ENCODE measurements around the gene RPS6KA1. TPM values are rescaled to one million over a fixed set of nuclear protein-coding genes. Genes with fewer than 3 reads are reported as not detected.

The RPS6KA1 gene
- total and polyA plus RNA-seq, 2 of the 13 experiments (the other 11 are each of a cell fraction or from before 2014, with no cell fraction given), result 19.6 to 24.2 TPM

GRCh38 chr1:26530895-26531598, 1.5 kb downstream of the RPS6KA1 start (continued):
- TF ChIP-seq FOXP4 (CRISPR knock-in tag; IDR thresholded peaks at IDR 0.05) (no peak), THAP9 (CRISPR knock-in tag; IDR thresholded peaks at IDR 0.05; ENCODE audit: borderline replicate concordance) (peak; percentile 30; the same call in 1 of the 2 replicates), CBX2 (IDR thresholded peaks at IDR 0.05; ENCODE audit: low read depth, low read length) (no peak), CBX2 (CRISPR knock-in tag; IDR thresholded peaks at IDR 0.05; ENCODE audit: low read depth) (no peak), GATA4 (IDR thresholded peaks at IDR 0.05; ENCODE audit: borderline replicate concordance, low read depth) (no peak), KDM5A (IDR thresholded peaks at IDR 0.05; ENCODE audit: borderline replicate concordance, low read length) (no peak), GRHL1 (CRISPR knock-in tag; conservative IDR thresholded peaks at IDR 0.05) (no peak), ZNF441 (CRISPR knock-in tag; IDR thresholded peaks at IDR 0.05; ENCODE audit: borderline replicate concordance) (no peak), ZSCAN22 (CRISPR knock-in tag; IDR thresholded peaks at IDR 0.05) (no peak), NCOA2 (CRISPR knock-in tag; IDR thresholded peaks at IDR 0.05) (no peak), FOXP1 (IDR thresholded peaks at IDR 0.05) (no peak), FOXP1 (CRISPR knock-in tag; IDR thresholded peaks at IDR 0.05) (no peak)
- TF ChIP-seq, protein P1, sequence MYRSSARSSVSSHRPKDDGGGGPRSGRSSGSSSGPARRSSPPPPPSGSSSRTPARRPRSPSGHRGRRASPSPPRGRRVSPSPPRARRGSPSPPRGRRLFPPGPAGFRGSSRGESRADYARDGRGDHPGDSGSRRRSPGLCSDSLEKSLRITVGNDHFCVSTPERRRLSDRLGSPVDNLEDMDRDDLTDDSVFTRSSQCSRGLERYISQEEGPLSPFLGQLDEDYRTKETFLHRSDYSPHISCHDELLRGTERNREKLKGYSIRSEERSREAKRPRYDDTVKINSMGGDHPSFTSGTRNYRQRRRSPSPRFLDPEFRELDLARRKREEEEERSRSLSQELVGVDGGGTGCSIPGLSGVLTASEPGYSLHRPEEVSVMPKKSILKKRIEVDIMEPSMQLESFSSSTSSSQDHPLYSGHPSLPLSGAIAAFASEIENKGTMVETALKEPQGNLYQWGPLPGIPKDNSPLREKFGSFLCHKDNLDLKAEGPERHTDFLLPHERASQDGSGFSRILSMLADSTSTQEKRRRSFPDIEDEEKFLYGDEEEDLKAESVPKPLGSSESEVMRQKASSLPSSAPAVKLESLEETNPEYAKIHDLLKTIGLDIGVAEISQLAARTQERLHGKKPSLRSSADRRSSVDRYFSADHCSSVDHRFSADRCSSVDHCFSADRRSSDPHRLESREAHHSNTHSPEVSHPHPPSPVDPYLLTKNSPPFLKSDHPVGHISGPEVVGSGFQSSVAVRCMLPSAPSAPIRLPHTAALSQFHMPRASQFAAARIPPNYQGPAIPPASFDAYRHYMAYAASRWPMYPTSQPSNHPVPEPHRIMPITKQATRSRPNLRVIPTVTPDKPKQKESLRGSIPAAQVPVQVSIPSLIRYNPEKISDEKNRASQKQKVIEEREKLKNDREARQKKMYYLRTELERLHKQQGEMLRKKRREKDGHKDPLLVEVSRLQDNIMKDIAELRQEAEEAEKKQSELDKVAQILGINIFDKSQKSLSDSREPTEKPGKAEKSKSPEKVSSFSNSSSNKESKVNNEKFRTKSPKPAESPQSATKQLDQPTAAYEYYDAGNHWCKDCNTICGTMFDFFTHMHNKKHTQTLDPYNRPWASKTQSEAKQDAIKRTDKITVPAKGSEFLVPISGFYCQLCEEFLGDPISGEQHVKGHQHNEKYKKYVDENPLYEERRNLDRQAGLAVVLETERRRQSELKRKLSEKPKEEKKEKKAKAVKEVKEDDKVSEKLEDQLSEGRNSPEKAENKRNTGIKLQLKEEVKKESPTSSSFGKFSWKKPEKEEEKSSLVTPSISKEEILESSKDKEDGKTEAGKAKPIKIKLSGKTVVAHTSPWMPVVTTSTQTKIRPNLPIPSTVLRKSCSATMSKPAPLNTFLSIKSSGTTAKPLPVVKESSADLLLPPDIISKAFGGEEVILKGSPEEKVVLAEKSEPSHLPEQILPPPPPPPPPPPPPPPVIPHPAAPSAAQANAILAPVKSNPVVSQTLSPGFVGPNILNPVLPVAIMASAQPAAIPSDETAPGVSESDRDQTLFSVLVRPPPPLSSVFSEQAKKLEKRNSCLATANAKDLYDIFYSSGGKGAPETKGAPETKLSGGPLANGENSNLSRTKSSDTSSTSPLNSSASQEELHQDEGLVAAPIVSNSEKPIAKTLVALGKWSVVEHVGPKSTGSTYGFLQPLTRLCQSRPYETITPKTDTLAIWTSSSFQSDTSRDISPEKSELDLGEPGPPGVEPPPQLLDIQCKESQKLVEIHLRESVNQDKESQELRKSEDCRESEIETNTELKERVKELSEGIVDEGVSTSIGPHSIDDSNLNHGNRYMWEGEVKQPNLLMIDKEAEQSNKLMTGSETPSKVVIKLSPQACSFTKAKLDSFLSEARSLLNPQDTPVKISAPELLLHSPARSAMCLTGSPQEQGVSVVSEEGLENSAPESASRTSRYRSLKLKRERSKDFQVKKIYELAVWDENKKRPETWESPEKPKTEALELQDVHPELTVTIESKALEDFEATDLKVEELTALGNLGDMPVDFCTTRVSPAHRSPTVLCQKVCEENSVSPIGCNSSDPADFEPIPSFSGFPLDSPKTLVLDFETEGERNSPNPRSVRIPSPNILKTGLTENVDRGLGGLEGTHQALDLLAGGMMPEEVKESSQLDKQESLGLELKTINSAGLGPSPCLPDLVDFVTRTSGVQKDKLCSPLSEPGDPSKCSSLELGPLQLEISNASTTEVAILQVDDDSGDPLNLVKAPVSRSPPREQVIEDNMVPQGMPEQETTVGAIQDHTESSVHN (CRISPR knock-in tag; IDR thresholded peaks at IDR 0.05), result no peak
